Left kidney (tissue), 2 donors: ENCODE results near the gene ITPK1. TPM values are rescaled to one million over a fixed set of nuclear protein-coding genes. Genes with fewer than 3 reads are reported as not detected.

Experiments
- DNase-seq: peaks from one replicate; pipeline ENCODE4 v3.0.0-alpha.2; 2013
- polyA plus RNA-seq: library from polyadenylated mRNA; unstranded; fragments of 120-200 nt; gene quantifications from one replicate; pipeline ENCODE4 v1.2.1, GENCODE V29; 2013; ENCODE audit not compliant: insufficient read length

The ITPK1 gene
- polyA plus RNA-seq, 1 donor = 27.1 TPM

DNA sequence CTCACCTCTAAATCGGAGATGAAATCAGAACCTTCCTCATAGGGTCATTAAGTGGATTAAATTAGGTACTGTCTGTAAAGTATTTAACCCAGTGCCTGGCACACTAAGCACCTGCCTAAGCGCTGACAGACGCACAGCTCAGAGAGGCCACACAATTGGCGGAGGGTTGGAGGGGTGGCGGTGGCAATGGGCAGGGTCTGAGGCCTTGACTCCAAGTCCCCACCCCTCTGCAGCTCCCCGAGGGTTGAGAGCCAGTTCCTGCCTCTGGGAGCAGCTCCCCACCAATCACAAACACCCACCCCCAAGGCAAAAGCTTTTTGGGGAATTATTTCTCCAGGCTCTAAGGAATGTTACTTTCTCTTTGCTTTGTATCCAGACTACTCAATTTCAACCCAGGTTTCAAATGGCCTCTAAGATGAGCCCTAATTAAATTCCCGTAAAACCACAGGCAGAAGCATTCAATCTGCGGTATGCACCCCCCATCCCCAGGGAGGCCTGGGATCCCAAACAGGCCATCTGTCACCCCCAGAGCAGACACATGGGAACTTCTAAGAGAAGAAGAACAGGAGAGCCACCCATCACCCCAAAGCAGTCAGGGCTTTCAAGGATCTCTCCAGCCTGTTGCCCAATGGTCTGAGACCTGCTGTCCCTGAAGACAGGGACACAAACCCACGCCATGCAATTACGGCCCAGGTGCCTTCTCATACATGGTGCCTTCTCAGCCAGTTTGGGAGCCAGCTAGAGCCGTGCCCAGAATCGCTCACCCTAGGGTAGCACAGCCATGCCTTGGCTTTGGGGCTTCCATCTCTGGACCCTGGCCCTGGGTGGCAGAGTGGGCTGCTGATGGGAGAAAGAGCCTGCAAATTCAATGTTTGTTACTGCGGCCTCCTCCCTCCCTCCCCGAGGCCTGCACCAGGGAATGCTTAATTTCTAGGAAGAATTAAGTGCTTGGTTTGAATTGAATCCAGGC, 126.7 kb downstream of the ITPK1 start:
- no peak for DNase-seq

DNA sequence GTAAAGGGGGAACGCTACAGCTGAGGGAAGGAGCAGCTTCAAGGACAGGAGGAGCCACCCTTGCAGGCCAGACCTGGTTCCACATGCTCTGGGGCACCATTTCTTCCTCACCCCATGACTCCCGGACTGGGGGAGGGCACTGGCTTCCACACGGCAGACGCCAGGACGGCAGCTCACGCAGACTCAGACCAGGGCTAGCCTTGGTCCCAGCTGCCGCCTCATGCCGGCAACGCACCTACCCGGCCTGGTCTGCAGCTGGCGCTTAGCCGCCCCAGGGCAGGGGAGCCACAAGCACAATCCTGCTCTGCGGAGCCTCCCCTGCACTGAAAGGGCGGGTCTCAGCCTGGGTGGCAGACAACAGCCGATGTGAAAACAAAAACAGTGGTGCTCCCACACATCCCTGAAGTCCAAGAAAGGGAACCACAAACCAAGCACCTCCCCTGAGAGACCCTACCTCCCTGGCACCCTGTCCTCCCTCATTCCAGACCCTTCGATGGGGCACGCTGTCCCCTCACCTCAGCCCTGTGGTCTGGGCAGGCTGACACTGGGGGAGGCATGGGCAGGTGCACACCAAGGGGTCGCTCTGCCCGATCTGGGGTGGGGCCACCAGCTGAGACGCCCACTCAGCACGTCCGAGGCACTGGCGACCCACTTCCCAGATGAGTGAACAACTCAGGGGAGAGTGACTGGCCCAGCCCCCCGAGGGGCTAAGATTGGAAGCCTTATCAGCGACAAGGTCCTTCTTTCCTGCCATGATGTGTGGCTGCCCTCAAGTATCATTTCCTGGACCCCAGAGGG, 127.8 kb downstream of the ITPK1 start:
- no peak for DNase-seq

DNA sequence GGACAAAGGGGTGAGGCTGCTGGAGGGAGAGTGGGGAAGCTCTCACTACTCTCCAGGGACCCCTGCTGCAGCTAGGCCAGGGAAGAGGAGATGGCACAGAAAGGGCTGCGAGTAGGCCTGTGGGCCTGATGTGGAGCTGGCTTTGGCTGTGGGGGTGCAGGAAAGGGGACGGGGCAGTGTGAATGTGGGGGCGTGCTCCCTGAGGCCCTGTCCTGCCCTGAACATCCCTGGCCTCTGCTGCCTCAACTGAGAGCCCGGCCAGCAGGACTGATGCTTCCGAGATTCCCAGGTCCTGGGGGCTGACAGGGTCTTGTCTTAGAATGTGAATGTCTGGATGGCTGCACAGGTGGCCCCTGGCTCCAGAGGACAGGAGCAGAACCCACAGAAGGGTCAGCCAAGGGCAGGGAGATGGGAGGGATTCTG, 128.6 kb downstream of the ITPK1 start:
- no peak for DNase-seq

DNA sequence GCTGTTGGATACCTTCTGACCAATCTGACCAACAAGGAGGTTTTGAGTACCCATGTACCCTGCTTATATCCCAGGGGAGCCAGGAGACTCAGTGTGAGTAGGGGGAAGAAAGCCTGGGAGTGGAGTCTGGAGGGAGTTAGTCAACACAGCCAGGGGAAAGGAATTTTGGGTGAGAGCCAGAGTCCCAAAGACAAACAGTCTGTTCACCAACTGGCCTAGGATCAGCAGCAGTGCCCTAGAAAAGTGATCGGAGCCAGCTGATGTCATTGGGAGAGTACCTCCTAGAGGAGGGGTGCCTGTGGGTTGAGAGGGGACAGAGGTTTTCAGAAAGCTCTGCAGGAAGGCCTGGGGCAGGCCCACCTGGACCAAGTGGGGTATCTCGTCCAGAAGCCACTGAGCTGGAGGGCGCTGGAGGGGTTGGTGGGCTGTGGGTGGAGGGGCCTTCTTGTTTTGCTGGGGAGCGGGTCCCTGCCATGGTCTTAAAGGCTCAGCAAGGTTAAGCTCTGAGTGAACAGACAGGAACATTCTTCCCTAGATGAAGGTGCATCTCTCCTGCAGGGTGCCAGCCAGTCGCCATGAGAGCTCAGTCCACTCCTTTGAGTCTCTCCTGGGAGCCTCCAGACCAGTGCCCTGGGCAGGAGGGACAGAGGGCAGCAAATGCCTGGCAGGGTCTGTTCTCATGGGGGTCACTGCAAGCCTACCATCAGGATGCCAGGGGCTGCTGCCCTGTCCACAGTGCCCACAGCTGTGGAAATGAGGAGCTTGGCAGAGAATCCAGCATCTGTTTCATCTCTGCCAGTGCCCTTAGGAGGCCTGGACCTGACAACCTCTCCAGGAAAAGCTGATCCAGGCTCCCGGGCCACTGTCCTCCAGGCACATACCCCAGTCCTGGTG, 129.2 kb downstream of the ITPK1 start:
- DNase-seq = no peak

DNA sequence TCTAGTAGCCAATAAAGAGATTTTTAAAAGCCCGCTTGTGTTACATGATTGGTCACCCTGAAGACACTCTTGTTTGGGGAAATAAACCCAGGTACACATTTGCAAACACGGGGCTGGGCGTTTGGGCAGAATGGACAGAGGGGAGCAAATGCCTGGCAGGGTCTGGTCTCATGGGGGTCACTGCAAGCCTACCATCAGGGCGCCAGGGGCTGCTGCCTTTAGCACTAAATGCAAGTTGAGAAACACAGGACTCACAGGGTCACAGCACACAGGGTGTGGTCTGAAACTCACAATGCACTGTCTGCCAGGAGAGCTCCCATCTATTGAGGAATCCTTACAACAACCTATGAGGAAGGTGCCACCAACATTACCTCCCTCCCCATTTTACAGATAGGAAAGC, 130.2 kb downstream of the ITPK1 start:
- DNase-seq = no peak

DNA sequence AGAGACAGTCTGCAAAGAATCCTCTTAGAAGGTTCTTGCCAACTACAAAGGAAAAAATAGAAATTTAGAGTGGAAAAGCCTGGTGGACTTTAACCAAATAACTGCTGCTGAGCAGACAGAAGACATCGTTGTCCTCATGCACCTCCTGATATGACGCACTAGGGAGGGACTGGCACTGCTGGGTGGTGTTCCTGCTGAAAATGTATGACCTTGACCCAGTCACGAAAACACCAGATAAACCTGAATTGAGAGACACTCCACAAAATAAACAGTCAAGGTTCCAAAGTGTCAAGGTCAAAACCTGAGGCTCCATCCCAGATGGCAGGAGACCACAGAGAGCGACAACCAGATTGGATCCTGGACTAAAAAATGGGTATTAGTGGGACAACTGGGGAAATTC, 130.8 kb downstream of the ITPK1 start:
- no peak for DNase-seq

DNA sequence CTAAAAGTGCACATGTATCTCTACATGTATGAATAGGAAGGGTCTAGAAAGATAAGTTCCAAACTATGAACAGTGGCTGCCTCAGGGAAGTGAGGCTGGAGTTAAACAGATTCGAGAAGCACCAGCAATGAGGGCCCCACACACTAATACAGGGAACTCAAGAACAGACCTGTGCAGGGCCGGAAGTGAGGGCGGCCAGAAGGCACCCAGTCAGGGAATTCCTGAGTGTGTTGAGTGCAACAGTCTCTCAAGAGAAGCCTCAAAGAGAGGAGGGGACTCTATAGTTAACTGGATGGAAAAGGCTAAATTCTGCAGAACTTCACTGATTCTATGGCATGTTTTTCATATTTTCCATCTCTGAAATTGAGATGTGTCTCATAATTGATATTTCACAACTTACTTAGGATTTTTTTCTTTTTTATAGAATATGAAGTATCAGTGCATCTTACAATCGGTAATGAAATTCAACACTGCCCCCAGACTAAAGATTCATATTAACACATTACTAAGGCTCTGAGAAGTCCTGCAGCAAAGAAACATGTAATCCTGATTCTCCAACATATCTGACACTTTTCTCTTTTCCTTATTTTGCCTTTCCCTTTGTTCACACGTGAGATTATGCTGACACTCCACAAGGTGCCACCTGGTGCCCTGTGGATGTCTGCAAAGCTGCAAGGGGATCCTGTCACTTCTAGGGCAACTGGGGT, 131.5 kb downstream of the ITPK1 start:
- no peak for DNase-seq

DNA sequence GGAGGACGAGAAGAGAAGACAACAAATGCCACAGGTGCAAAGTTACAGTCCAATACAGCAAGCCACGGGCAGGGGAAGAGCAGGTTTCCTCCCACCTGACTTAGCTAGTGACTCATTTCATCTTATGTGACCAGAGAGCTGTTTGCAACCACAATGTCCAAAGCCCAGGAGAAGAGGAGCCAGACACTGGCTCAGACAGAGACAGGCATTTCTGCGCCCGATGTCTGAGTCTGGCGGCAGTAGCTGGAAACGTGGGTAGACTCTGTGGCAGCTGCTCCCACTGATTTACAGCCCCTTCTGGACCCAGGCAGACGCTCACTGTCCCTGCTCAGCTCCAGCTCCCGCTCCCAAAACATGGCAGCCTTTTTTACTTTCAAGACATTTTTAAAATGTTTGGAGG, 132.8 kb downstream of the ITPK1 start:
- no peak for DNase-seq

DNA sequence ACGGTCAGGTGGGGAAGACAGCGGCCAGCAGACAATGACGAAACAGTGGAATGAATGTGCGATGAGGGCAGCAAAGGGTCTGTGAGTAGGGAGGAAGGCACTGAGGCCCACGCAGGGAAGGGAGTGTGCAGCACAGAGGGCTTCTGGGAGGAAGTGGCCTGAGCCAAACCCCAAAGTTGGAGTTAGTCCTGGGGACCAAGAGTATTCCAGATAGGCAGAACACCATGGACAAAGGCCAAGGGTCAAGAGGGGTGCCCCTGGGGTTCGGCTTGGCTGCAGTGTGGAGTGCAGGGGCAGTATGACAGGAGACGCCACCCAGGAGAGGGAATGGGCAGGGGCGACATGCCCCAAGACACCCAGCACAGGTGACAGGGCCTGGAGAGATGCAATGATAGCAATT, 134.0 kb downstream of the ITPK1 start:
- no peak for DNase-seq

DNA sequence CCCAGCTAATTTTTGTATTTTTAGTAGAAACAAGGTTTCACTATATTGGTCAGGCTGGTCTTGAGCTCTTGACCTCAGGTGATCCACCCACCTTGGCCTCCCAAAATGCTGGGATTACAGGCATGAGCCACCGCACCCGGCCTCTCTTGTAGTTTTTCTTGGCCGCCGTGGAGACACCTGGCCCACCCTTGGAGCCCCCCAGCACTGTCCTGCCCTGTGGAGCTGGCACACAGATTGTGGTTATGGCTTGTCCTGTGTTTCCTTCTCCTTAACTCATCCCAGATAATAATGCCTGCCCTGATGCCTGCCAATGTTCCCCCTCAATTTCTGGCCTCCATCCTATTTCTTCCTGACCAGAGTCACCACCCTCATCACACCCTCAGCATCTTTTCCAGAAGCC, 134.9 kb downstream of the ITPK1 start:
- DNase-seq = no peak

DNA sequence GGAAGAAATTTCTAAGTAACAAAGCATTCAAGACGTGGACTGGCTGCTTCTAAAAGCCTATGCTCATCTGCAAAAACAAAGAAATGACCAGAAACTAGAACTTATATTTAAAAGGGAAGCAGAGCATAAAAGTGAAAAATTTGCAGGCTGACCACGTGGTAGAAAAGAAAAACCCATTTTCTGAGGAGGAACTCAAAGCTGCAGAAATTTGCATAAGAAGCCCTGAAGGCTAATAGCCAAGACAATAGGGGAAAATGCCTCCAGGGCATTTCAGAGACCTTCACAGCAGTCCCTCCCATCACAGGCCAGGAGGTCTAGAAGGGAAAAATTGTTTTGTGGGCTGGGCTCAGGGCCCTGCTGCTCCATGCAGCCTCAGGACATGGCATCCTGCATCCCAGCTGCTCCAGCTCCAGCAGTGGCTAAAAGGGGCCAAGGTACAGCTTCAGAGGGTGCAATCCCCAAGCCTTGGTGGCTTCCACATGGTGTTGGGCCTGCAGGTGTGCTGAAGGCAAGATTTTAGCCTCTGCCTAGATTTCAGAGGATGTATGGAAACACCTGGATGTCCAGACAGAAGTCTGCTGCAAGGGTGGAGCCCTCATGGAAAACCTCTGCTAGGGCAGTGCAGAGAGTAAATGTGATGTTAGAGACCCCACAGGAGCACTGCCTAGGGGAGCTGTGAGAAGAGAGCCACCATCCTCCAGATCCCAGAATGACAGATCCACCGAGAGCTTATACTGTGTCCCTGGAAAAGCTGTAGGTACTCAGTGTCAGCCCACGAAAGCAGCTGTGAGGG, 137.3 kb downstream of the ITPK1 start:
- DNase-seq = no peak

DNA sequence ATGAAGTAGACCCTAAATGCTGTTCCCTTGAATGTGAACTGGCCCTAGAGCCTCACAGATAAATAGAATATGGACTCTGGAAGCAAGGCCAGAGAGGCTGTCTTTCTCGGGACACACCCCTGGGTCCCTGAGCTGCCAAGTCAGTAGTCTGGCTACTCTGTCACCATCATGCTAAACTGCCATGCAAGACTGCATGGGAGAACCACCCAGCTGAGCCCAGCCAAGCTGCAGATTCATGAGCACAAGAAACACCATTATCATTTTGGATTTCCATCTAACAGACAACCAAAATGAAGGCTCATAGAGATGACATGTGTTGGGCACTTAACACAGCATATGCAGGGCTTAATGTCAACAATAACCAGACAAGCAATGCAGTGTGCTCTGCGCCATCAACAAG, 139.5 kb downstream of the ITPK1 start:
- no peak for DNase-seq

DNA sequence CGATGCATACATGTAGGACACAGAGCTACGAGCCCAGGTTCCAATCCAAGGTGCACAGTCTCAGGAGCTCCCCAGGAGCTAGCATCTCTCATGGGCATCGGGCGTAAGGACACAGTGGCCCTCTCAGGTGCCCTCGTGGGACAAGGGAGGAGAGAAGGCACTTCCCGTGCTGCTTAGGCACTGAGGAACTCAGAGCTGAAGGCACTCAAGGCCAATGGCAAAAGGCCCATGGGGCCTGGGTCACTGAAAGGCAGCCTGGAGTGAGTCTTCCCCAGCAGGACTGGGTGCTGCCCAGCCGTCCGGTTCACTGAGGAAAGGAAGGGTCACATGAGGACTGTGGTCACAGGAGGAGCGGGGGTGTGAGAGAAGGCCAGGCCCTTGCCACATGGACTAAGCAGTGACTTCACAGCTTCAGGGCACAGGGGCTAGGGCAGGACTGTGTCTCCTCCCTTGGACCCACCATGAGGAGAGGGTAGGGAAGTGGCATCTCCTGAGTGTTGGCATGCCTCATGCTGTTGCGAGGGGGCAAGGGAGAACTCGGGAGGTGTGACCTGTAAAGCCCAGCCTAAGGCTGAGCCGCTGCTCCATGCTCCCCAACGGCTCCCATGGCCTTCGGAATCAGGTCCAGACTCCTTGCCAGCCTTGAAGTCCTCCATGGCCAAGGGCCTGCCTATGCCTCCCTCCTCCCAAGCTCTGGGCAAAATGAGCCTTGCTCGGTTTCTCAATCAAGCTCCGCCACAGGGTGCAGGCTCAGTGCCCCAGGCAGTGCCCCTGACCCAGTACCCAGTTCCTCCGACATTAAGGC, 141.0 kb downstream of the ITPK1 start:
- DNase-seq = no peak

DNA sequence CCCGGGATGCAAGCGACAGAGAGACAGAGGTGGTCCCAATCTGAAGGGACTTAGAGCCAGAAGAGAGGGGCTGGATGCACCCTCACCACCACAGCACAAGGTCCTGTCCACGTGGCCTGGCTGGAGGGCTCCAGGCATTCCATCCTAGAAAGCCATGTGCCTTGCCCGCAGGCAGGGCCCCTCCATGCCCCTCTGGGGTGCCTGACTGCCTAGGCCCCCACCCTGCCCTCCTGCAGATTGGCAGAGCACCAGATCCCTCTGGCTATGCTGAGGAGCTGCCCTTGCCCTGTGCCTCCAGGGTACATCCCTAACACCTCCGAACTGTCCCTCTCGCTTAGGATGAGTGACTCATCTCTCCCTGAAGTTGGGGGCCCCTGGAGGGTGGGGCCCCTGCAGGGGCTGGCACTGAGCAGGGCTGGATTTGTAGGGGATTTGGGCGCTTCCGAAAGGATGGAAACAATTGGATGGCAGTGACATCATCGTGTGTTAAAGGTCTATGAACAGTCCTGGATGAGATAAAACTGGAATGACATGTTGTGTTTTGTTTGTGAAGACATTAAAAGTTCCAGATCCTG, 141.8 kb downstream of the ITPK1 start:
- DNase-seq = no peak

DNA sequence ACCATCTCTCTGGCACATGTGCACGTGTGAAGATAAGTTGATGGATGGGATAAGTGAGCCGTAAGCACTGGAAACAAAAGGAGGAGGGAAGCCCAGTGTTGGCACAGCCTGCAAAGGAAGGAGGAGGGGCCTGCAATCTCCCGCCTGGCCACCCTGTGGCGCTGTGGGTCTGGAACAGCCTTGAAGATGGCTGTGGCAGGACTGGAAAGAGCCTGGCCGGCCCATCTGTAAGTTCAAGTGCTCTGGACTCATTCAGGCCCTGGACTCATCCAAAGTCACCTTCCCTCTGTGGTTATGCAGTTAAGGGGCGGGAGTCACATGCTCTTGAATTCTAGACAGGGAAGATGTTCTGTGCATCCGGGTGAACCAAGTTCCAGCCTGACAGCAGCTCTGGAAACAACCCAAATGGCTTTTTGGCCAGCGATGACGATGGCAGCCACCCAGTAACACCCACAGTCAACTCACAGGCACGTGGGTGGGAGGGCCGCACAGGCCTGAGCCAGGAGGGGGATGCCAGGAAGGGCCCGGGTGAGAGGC, 142.4 kb downstream of the ITPK1 start:
- DNase-seq = no peak

DNA sequence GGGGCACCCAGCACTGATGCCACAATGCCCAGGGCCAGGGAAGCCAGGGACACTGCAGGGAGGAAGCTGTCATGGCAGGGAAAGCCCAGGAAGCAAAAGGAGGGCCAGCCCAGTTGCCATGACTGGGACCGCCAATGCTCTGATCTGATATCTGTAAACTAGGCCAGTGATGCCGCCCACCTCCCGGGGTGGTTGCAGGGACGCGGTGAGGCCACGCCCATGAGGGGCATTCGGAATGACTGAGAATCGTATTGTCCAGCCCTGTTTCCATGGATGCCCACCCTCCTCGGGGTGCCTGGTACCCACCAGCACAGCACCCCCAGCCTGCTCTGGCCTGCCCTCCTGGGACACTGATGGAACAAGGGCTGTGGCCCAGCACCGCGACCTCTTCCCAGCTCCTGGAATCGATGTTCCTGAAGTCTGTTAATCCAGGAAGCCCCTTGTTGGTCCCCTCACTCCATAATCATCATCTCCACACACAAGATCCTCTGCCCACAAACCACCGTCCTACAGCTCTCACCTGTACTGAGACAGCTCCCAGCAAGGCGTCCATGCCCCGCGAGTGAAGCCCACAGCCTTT, 144.0 kb downstream of the ITPK1 start:
- DNase-seq = no peak

DNA sequence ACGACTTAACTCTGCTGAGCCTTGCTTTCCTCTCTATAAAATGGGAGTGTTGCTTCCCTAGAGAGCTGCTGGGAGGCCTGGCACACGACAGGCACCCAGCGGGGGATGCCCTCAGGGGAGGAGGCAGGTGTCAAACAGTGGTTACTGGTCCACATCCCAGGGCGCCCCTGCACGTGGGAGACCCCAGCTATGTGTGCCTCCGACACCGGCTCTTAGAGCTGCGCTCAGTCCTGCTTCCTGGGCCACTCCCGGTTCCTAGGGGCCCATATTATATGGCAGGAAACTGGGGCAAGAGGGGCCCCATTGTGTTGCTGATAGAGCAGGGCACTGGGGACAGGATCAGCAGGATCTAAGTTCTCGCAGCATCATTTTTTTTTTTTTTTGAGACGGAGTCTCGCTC, 145.5 kb downstream of the ITPK1 start:
- DNase-seq = no peak

DNA sequence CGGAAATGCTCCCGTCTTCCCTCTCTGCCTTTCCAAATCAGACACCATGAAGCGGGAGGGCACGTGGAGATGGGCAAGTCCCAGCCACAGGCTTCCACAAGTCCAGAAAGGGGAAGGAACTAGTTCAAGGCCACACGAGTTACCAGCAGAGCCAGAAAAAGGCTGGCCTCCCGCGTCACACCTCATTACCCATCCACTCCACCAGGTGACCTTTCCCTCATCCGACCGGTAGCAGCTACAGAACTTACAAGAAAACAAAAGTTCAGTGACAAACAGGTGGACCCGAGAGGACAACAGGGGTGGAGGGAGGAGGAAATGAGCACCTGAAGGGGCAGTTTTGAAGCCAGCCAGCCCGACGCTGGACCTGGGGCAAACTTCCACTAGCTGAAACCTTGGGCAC, 145.9 kb downstream of the ITPK1 start:
- DNase-seq = peak; percentile 67

DNA sequence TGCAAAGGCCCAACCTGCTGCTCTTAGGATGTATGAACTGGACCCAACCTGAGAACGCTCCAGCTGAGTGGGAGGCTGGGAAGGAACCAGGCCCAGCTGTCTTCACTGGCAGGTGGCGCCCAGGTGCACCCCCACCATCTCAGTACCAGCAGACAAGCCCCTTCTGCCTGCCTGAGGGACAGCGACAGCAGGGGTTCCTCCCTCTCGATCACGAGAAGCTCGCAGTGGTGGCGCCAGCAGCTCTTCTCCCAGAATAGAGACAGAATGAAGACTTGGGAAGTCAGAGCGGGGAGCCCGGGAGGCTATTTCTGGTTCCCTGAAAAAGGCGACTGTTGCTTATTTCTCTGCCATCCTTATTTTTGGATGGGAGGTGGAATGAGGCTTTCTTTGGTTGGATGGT, 146.3 kb downstream of the ITPK1 start:
- no peak for DNase-seq
